ENCODE data around the gene DENR.

The DENR gene

GRCh38 chr12:122740351-122740750 lies 12.3 kb upstream of the DENR start:
- Histone ChIP-seq H3K4me3 (ENCODE audit: low read depth, low read length, poor library complexity, severe bottlenecking) (no peak overlapping the region), H3K36me3 (ENCODE audit: insufficient read depth, low read length) (no peaks in the 10 kb centered on the region), H3K4me1 (ENCODE audit: insufficient read depth, low read length, severe bottlenecking) (peaks cover 5% of the 10 kb centered on the region), H3K27me3 (ENCODE audit: insufficient read depth, low read length) (no peaks in the 10 kb centered on the region), H3K9me2 (ENCODE audit: low read depth, low read length) (no peaks in the 10 kb centered on the region), H3K79me2 (ENCODE audit: insufficient read depth, low read length) (no peaks in the 10 kb centered on the region), H3F3A (ENCODE audit: insufficient read depth, low read length) (no peaks in the 10 kb centered on the region), H3K4me2 (ENCODE audit: low read length) (no peak overlapping the region), H2AFZ (ENCODE audit: low read length) (no peak overlapping the region), H4K20me1 (ENCODE audit: insufficient read depth, low read length) (no peaks in the 10 kb centered on the region), H3K9me3 (ENCODE audit: low read length) (no peaks in the 10 kb centered on the region), H3K9ac (ENCODE audit: low read length) (no peak overlapping the region), H3K27ac (ENCODE audit: low read depth, low read length, poor library complexity, severe bottlenecking) (no peak overlapping the region)
- TF ChIP-seq CTCF (IDR thresholded peaks at IDR 0.05; ENCODE audit: low read length) = no peak
- no peak for TF ChIP-seq EZH2 (IDR thresholded peaks at IDR 0.05; ENCODE audit: borderline replicate concordance, low read length)

- no peaks in the 10 kb centered on the region for H3F3A ChIP-seq (ENCODE audit: insufficient read depth, low read length)
- H3K4me1 ChIP-seq (ENCODE audit: insufficient read depth, low read length, severe bottlenecking) = no peaks in the 10 kb centered on the region
- no peak overlapping the region for H3K9ac ChIP-seq (ENCODE audit: low read length)
- H3K36me3 ChIP-seq (ENCODE audit: insufficient read depth, low read length) = no peaks in the 10 kb centered on the region
- no peaks in the 10 kb centered on the region for H3K27me3 ChIP-seq (ENCODE audit: insufficient read depth, low read length)
- H4K20me1 ChIP-seq (ENCODE audit: insufficient read depth, low read length) = no peaks in the 10 kb centered on the region
- no peak overlapping the region for H2AFZ ChIP-seq (ENCODE audit: low read length)
- no peaks in the 10 kb centered on the region for H3K79me2 ChIP-seq (ENCODE audit: insufficient read depth, low read length)
- H3K4me2 ChIP-seq (ENCODE audit: low read length) = no peak overlapping the region
- TF ChIP-seq EZH2 (IDR thresholded peaks at IDR 0.05; ENCODE audit: borderline replicate concordance, low read length) (no peak), CTCF (IDR thresholded peaks at IDR 0.05; ENCODE audit: low read length) (no peak)
- no peaks in the 10 kb centered on the region for H3K9me2 ChIP-seq (ENCODE audit: low read depth, low read length)
- no peaks in the 10 kb centered on the region for H3K9me3 ChIP-seq (ENCODE audit: low read length)
- H3K27ac ChIP-seq (ENCODE audit: low read depth, low read length, poor library complexity, severe bottlenecking) = no peak overlapping the region
- no peak overlapping the region for H3K4me3 ChIP-seq (ENCODE audit: low read depth, low read length, poor library complexity, severe bottlenecking)
These were observed 8.6 kb upstream of the DENR start for GRCh38 chr12:122743895-122744525.

- Histone ChIP-seq H3K9ac (ENCODE audit: low read length) (no peak overlapping the region), H3K79me2 (ENCODE audit: insufficient read depth, low read length) (no peaks in the 10 kb centered on the region), H2AFZ (ENCODE audit: low read length) (no peak overlapping the region; the same call in 1 of the 2 replicates), H3K4me1 (ENCODE audit: insufficient read depth, low read length, severe bottlenecking) (peaks cover 15% of the 10 kb centered on the region), H3K9me3 (ENCODE audit: low read length) (no peaks in the 10 kb centered on the region), H3K27me3 (ENCODE audit: insufficient read depth, low read length) (no peaks in the 10 kb centered on the region), H3K36me3 (ENCODE audit: insufficient read depth, low read length) (no peaks in the 10 kb centered on the region), H3F3A (ENCODE audit: insufficient read depth, low read length) (no peaks in the 10 kb centered on the region), H3K4me3 (ENCODE audit: low read depth, low read length, poor library complexity, severe bottlenecking) (no peak overlapping the region), H3K4me2 (ENCODE audit: low read length) (no peak overlapping the region), H3K9me2 (ENCODE audit: low read depth, low read length) (no peaks in the 10 kb centered on the region), H3K27ac (ENCODE audit: low read depth, low read length, poor library complexity, severe bottlenecking) (no peak overlapping the region), H4K20me1 (ENCODE audit: insufficient read depth, low read length) (no peaks in the 10 kb centered on the region)
- no peak for TF ChIP-seq CTCF (IDR thresholded peaks at IDR 0.05; ENCODE audit: low read length)
- TF ChIP-seq EZH2 (IDR thresholded peaks at IDR 0.05; ENCODE audit: borderline replicate concordance, low read length) = no peak
These were observed 5.1 kb upstream of the DENR start for GRCh38 chr12:122747224-122748135.
